Lung (tissue), 12 donors: Measurements from ENCODE around the gene MIEF2. TPM values are rescaled to one million over a fixed set of nuclear protein-coding genes. Genes with fewer than 3 reads are reported as not detected.

Source experiments
- ATAC-seq: fragments of 200-7000 bp; cut with Tn5 transposase; one replicate; pipeline ENCODE4 v1.9.1; 2020; ENCODE audit warnings: moderate number of reproducible peaks; ENCODE audit not compliant: insufficient read depth, low FRiP score
- DNase-seq, 3 donors: peaks; one replicate each; pipeline ENCODE4 v3.0.0-alpha.2; 2013 to 2017
- H3K27ac ChIP-seq, 2 donors: one replicate each; pipeline ENCODE4 v1.5.1; 2013; ENCODE audit warnings: mild to moderate bottlenecking in 2 of 2, moderate library complexity in 2 of 2, control low read depth in 1 of 2, inconsistent platforms in 1 of 2, low read depth in 1 of 2, low read length in 1 of 2
- H3K27me3 ChIP-seq, 3 donors: one replicate each; pipeline ENCODE4 v1.5.1; 2013; ENCODE audit warnings: low read length in 2 of 3; ENCODE audit not compliant: control insufficient read depth in 3 of 3, insufficient read depth in 3 of 3
- H3K36me3 ChIP-seq, 4 donors: one replicate each; pipeline ENCODE4 v1.5.1; 2013; ENCODE audit warnings: low read length in 4 of 4, mild to moderate bottlenecking in 1 of 4, moderate library complexity in 1 of 4; ENCODE audit not compliant: control insufficient read depth in 4 of 4, insufficient read depth in 4 of 4
- H3K4me1 ChIP-seq, 5 donors: one replicate each; pipeline ENCODE4 v1.5.1; 2013; ENCODE audit warnings: low read length in 5 of 5, mild to moderate bottlenecking in 2 of 5, moderate library complexity in 1 of 5; ENCODE audit not compliant: control insufficient read depth in 5 of 5, insufficient read depth in 5 of 5
- H3K4me3 ChIP-seq: one replicate; pipeline ENCODE4 v1.5.1; 2013; ENCODE audit warnings: mild to moderate bottlenecking, control low read depth, moderate library complexity
- H3K9ac ChIP-seq, 2 donors: one replicate each; pipeline ENCODE4 v1.5.1; 2013; ENCODE audit warnings: low read length in 2 of 2, control low read depth in 1 of 2; ENCODE audit not compliant: insufficient read depth in 1 of 2
- H3K9me3 ChIP-seq, 4 donors: one replicate each; pipeline ENCODE4 v1.5.1; 2013; ENCODE audit warnings: low read length in 3 of 4, mild to moderate bottlenecking in 1 of 4, moderate library complexity in 1 of 4; ENCODE audit not compliant: control insufficient read depth in 4 of 4, insufficient read depth in 3 of 4
- CTCF ChIP-seq: IDR thresholded peaks from 2 replicates; pipeline ENCODE4 v1.5.1; 2012; ENCODE audit warnings: mild to moderate bottlenecking; ENCODE audit errors: control extremely low read depth, extremely low read depth
- WGBS, 2 donors: extraction: QIAGEN DNeasy Blood & Tissue Kit; methylation state at CpG; one replicate each; pipeline ENCODE4 v1.1.7; 2013; 5-methylcytosine and 5-hydroxymethylcytosine counted together
- polyA plus RNA-seq, 2 donors: library from polyadenylated mRNA; stranded (reverse); fragments of 200-250 nt; gene quantifications; one replicate each; pipeline ENCODE4 v1.2.1, GENCODE V29; 2013
- total RNA-seq, 2 donors: library from RNA; depleted of rRNA in 1 of 2; stranded (reverse); fragments of >200 nt in 1 of 2; gene quantifications; one replicate each; pipeline ENCODE4 v1.2.1, GENCODE V29; 2014 to 2021
- donor health status: control.
- donor health status: control.
- donor health status: Bipolar disorder and iron deficiency.
- donor health status: healthy.
- donor health status: DM: yes; HTN: yes; CAD: no.

The MIEF2 gene
- total and polyA plus RNA-seq, 4 donors: 7.3 to 24.1 (median 13.1) TPM

- H3K4me1 ChIP-seq: peaks cover 0 to 3% (median 0%) of the 10 kb centered on the region in 5 donors
- H3K9me3 ChIP-seq: no peaks in the 10 kb centered on the region
- peaks cover 9 to 90% (median 31%) of the 10 kb centered on the region in 4 donors for H3K36me3 ChIP-seq
- no peak for DNase-seq
- TF ChIP-seq CTCF: no peak
- H3K9ac ChIP-seq: no peak overlapping the region
- H3K27me3 ChIP-seq: no peaks in the 10 kb centered on the region
- no peak overlapping the region for H3K27ac ChIP-seq
- no peak for ATAC-seq
- 91 to 94% methylated on average over 14 of the region's 14 CpGs for WGBS, 2 donors
- H3K4me3 ChIP-seq: no peak overlapping the region
Observed at GRCh38 chr17:18250708-18251107, 9.8 kb upstream of the MIEF2 start.

- no peak overlapping the region for H3K4me3 ChIP-seq
- H3K9ac ChIP-seq: no peak overlapping the region
- TF ChIP-seq CTCF: no peak
- no peak for DNase-seq
- no peak for ATAC-seq
- WGBS, 2 donors: 89 to 90% methylated on average over 15 of the region's 15 CpGs
- H3K4me1 ChIP-seq: peaks cover 0 to 3% (median 0%) of the 10 kb centered on the region in 5 donors
- no peaks in the 10 kb centered on the region for H3K9me3 ChIP-seq
- peaks cover 9 to 87% (median 29%) of the 10 kb centered on the region in 4 donors for H3K36me3 ChIP-seq
- no peak overlapping the region for H3K27ac ChIP-seq
- no peaks in the 10 kb centered on the region for H3K27me3 ChIP-seq
Observed at GRCh38 chr17:18251204-18251603, 9.3 kb upstream of the MIEF2 start.

DNA sequence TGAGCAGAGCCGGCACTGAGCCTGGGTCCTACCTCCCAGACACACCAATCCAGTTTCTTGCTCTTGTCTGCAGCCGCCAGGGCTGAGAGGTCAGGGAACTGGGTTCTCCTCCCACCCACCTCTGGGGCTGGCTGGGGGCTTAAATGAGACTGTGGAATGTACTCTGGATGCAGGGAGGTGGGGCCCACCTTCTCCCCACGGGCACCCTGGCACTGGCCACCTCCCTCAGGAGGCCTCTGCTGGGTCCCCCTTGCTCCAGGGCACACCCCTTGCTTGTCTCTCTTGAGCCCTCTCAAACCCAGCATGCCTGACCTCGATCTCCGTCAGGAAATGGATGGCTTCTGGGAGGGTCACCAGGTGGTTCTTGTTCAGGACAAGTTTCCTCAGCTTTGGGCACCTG, 8.3 kb upstream of the MIEF2 start:
- H3K36me3 ChIP-seq: peaks cover 9 to 81% (median 28%) of the 10 kb centered on the region in 4 donors
- 89 to 91% methylated on average over 5 of the region's 5 CpGs for WGBS, 2 donors
- no peak overlapping the region for H3K27ac ChIP-seq
- H3K4me1 ChIP-seq: peaks cover under 1 to 8% (median 5%) of the 10 kb centered on the region in 5 donors
- ATAC-seq (no peak), DNase-seq (no peak)
- H3K27me3 ChIP-seq: no peaks in the 10 kb centered on the region
- TF ChIP-seq CTCF: no peak
- H3K9me3 ChIP-seq: no peaks in the 10 kb centered on the region
- no peak overlapping the region for H3K4me3 ChIP-seq
- no peak overlapping the region for H3K9ac ChIP-seq
